ENCODE results near the gene ZNF691.

DNA sequence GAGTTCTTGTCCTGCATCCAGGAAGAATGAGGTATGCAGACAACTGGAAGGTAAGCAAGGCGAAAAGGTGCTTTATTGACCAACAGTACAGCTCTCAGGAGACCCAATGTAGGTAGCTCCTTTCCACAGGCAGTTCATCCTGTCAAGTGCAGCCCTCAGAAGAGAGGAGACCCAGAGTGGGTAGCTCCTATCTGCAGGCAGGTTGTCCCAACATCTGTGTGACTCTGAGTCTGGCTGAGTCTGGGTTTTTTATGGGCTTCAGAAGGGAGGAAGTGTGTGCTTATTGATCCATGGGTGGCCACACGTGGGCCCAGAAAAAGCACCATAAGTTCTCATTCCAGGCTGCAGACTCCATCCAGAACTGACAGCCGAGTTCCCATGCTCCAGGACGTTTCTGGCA is 34.0 kb downstream of the ZNF691 start:
- TF ChIP-seq BHLHE40 (IDR thresholded peaks at IDR 0.05; ENCODE audit: borderline replicate concordance) (no peak), ARNT (IDR thresholded peaks at IDR 0.05) (no peak), FOXK2 (IDR thresholded peaks at IDR 0.05) (no peak), FOXM1 (IDR thresholded peaks at IDR 0.05; ENCODE audit: borderline replicate concordance) (no peak), SP1 (IDR thresholded peaks at IDR 0.05) (no peak), LEF1 (IDR thresholded peaks at IDR 0.05; ENCODE audit: borderline replicate concordance) (no peak), TARDBP (IDR thresholded peaks at IDR 0.05) (no peak), NFRKB (IDR thresholded peaks at IDR 0.05) (no peak), ELF4 (IDR thresholded peaks at IDR 0.05) (no peak)
